AG09309 (cell line): ENCODE results near the gene L3MBTL3.

Experiments used
- DNase-seq: peaks from one replicate; pipeline ENCODE4 v3.0.0-alpha.2; 2010; ENCODE audit warnings: low read depth
- H3K4me3 ChIP-seq: 2 replicates; pipeline ENCODE4 v1.5.1; 2011; ENCODE audit warnings: mild to moderate bottlenecking, low read depth, low read length, moderate library complexity; ENCODE audit not compliant: control insufficient read depth
- CTCF ChIP-seq: IDR thresholded peaks from 2 replicates; pipeline ENCODE4 v1.5.1; 2011; ENCODE audit warnings: mild to moderate bottlenecking, low read depth, low read length, inconsistent platforms; ENCODE audit not compliant: insufficient read depth, control insufficient read depth; ENCODE audit errors: missing control alignments

Gene L3MBTL3

GRCh38 chr6:130026859-130027258 lies 8.5 kb downstream of the L3MBTL3 start:
- no peak overlapping the region for H3K4me3 ChIP-seq
- no peak for TF ChIP-seq CTCF
- DNase-seq: peak; percentile 17

GRCh38 chr6:130027948-130028347 lies 9.6 kb downstream of the L3MBTL3 start:
- DNase-seq: no peak
- TF ChIP-seq CTCF: no peak
- H3K4me3 ChIP-seq: no peak overlapping the region

GRCh38 chr6:130029163-130029562 lies 10.8 kb downstream of the L3MBTL3 start:
- TF ChIP-seq CTCF: no peak
- no peak for DNase-seq
- no peak overlapping the region for H3K4me3 ChIP-seq

GRCh38 chr6:130032758-130033340 lies 14.5 kb downstream of the L3MBTL3 start:
- H3K4me3 ChIP-seq: no peak overlapping the region
- no peak for TF ChIP-seq CTCF
- no peak for DNase-seq

GRCh38 chr6:130033949-130034348 lies 15.6 kb downstream of the L3MBTL3 start:
- no peak for DNase-seq
- TF ChIP-seq CTCF: no peak
- no peak overlapping the region for H3K4me3 ChIP-seq

- peak; percentile 79 for DNase-seq
- no peak overlapping the region for H3K4me3 ChIP-seq
- no peak for TF ChIP-seq CTCF
These were observed 16.2 kb downstream of the L3MBTL3 start for GRCh38 chr6:130034378-130035146.

- no peak overlapping the region for H3K4me3 ChIP-seq
- DNase-seq: no peak
- TF ChIP-seq CTCF: no peak
These were observed 16.8 kb downstream of the L3MBTL3 start for GRCh38 chr6:130035211-130035610.
